HepG2 (cell line): ENCODE data around the gene PHF13. TPM values are rescaled to one million over a fixed set of nuclear protein-coding genes. Genes with fewer than 3 reads are reported as not detected.

Source experiments
- ATF1 ChIP-seq: IDR thresholded peaks from 2 replicates; pipeline ENCODE4 v1.6.1; 2016; ENCODE audit warnings: mild to moderate bottlenecking, control low read depth
- ATM ChIP-seq: fragments of 450-650 bp; IDR thresholded peaks from 2 replicates; pipeline ENCODE4 v1.7.1; 2017; ENCODE audit warnings: mild to moderate bottlenecking, borderline replicate concordance
- FOXO1 ChIP-seq: sonication (generic); formaldehyde crosslinking; IDR thresholded peaks from 2 replicates; pipeline ENCODE4 v1.4.0; 2020; ENCODE audit warnings: missing genetic modification reagents
- MAFK ChIP-seq, 2 experiments: IDR thresholded peaks in 1 of 2; conservative IDR thresholded peaks in 1 of 2; 2 replicates each; pipeline ENCODE4 v1.6.1; 2011; ENCODE audit warnings: improper control_type of control experiment in 2 of 2, low read length in 2 of 2
- MTF1 ChIP-seq: sonication (generic); formaldehyde crosslinking; IDR thresholded peaks from 2 replicates; pipeline ENCODE4 v1.5.0; 2020; ENCODE audit warnings: missing genetic modification reagents
- MZF1 ChIP-seq: sonication (generic); formaldehyde crosslinking; IDR thresholded peaks from 2 replicates; pipeline ENCODE4 v1.8.1; 2023; ENCODE audit warnings: mild to moderate bottlenecking, missing genetic modification reagents, borderline replicate concordance
- NFYC ChIP-seq: IDR thresholded peaks from 2 replicates; pipeline ENCODE4 v1.6.1; 2016; ENCODE audit warnings: missing genetic modification reagents, missing compliant biosample characterization
- SMARCE1 ChIP-seq: fragments of 450-650 bp; IDR thresholded peaks from 2 replicates; pipeline ENCODE4 v1.6.1; 2017; ENCODE audit warnings: borderline replicate concordance
- SP4 ChIP-seq: sonication (generic); formaldehyde crosslinking; IDR thresholded peaks from 2 replicates; pipeline ENCODE4 v1.8.1; 2023; ENCODE audit warnings: mild to moderate bottlenecking, missing genetic modification reagents
- THAP7 ChIP-seq: sonication (generic); formaldehyde crosslinking; IDR thresholded peaks from 2 replicates; pipeline ENCODE4 v1.8.1; 2023; ENCODE audit warnings: mild to moderate bottlenecking, missing genetic modification reagents
- ZNF143 ChIP-seq: sonication (generic); formaldehyde crosslinking; IDR thresholded peaks from 2 replicates; pipeline ENCODE4 v1.4.0; 2020; ENCODE audit warnings: missing genetic modification reagents
- ZNF230 ChIP-seq: sonication (generic); formaldehyde crosslinking; IDR thresholded peaks from 2 replicates; pipeline ENCODE4 v1.4.0; 2020; ENCODE audit warnings: mild to moderate bottlenecking, missing genetic modification reagents
- ZNF44 ChIP-seq: sonication (generic); formaldehyde crosslinking; IDR thresholded peaks from 2 replicates; pipeline ENCODE4 v1.5.1; 2020; ENCODE audit warnings: mild to moderate bottlenecking, missing genetic modification reagents
- ZNF563 ChIP-seq: sonication (generic); formaldehyde crosslinking; IDR thresholded peaks from 2 replicates; pipeline ENCODE4 v1.8.0; 2022; ENCODE audit warnings: mild to moderate bottlenecking, moderate library complexity, missing genetic modification reagents
- ZNF572 ChIP-seq: sonication (generic); formaldehyde crosslinking; IDR thresholded peaks from 2 replicates; pipeline ENCODE4 v1.5.1; 2020; ENCODE audit warnings: mild to moderate bottlenecking, missing genetic modification reagents
- ZNF644 ChIP-seq: IDR thresholded peaks from 2 replicates; pipeline ENCODE4 v1.6.1; 2016; ENCODE audit warnings: low read depth
- ZNF7 ChIP-seq: IDR thresholded peaks from 2 replicates; pipeline ENCODE4 v1.6.1; 2016; ENCODE audit warnings: missing biosample characterization, missing genetic modification reagents
- ZSCAN25 ChIP-seq: sonication (generic); formaldehyde crosslinking; IDR thresholded peaks from 2 replicates; pipeline ENCODE4 v1.8.0; 2022; ENCODE audit warnings: mild to moderate bottlenecking, missing genetic modification reagents
- polyA plus RNA-seq, 8 experiments: library from polyadenylated mRNA; depleted of rRNA in 3 of 8; stranded (reverse) in 7 of 8; unstranded in 1 of 8; fragments of >200 nt; fragmentation: Illumina TruSeq in 4 of 8; extraction: Trizol in 4 of 8; gene quantifications; 2 replicates each; pipeline versions ENCODE4 v1.2.1 to v1.2.3, GENCODE V29; 2011 to 2016; ENCODE audit warnings: low read depth in 4 of 8, missing spikeins in 1 of 8, mixed read lengths in 1 of 8; ENCODE audit not compliant: insufficient read depth in 1 of 8
- total RNA-seq, 5 experiments: library from RNA; depleted of rRNA; stranded (reverse); fragments of >200 nt; fragmentation: Illumina TruSeq; extraction: Trizol; gene quantifications; 2 replicates each; pipeline ENCODE4 v1.2.3, GENCODE V29; 2016; ENCODE audit warnings: low read depth in 1 of 5
- TF ChIP-seq, protein P1 (sequence below): sonication (generic); formaldehyde crosslinking; IDR thresholded peaks from 2 replicates; pipeline ENCODE4 v1.5.1; 2020; ENCODE audit warnings: mild to moderate bottlenecking, missing genetic modification reagents, moderate library complexity
- TF ChIP-seq, protein P2 (sequence below): sonication (generic); formaldehyde crosslinking; IDR thresholded peaks from 2 replicates; pipeline ENCODE4 v1.4.0; 2020; ENCODE audit warnings: mild to moderate bottlenecking, low read depth, missing genetic modification reagents
- TF ChIP-seq, protein P3 (sequence below), 2 experiments: sonication (generic) in 1 of 2; formaldehyde crosslinking in 1 of 2; IDR thresholded peaks; 2 replicates each; pipeline versions ENCODE4 v1.5.1 to v1.6.1; 2011 to 2020; ENCODE audit warnings: borderline replicate concordance in 1 of 2, low read depth in 1 of 2, low read length in 1 of 2, mild to moderate bottlenecking in 1 of 2, missing genetic modification reagents in 1 of 2, moderate library complexity in 1 of 2

The PHF13 gene
- total and polyA plus RNA-seq, 2 of the 13 experiments (the other 11 are each of a cell fraction or from before 2014, with no cell fraction given): 4.7 to 7.4 TPM

- TF ChIP-seq, protein P1, sequence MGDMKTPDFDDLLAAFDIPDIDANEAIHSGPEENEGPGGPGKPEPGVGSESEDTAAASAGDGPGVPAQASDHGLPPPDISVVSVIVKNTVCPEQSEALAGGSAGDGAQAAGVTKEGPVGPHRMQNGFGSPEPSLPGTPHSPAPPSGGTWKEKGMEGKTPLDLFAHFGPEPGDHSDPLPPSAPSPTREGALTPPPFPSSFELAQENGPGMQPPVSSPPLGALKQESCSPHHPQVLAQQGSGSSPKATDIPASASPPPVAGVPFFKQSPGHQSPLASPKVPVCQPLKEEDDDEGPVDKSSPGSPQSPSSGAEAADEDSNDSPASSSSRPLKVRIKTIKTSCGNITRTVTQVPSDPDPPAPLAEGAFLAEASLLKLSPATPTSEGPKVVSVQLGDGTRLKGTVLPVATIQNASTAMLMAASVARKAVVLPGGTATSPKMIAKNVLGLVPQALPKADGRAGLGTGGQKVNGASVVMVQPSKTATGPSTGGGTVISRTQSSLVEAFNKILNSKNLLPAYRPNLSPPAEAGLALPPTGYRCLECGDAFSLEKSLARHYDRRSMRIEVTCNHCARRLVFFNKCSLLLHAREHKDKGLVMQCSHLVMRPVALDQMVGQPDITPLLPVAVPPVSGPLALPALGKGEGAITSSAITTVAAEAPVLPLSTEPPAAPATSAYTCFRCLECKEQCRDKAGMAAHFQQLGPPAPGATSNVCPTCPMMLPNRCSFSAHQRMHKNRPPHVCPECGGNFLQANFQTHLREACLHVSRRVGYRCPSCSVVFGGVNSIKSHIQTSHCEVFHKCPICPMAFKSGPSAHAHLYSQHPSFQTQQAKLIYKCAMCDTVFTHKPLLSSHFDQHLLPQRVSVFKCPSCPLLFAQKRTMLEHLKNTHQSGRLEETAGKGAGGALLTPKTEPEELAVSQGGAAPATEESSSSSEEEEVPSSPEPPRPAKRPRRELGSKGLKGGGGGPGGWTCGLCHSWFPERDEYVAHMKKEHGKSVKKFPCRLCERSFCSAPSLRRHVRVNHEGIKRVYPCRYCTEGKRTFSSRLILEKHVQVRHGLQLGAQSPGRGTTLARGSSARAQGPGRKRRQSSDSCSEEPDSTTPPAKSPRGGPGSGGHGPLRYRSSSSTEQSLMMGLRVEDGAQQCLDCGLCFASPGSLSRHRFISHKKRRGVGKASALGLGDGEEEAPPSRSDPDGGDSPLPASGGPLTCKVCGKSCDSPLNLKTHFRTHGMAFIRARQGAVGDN: peak; percentile 39
- TF ChIP-seq ZNF7 (no peak), ZNF572 (CRISPR knock-in tag) (no peak), MAFK (conservative IDR thresholded peaks at IDR 0.05 in 1 of 2, IDR thresholded peaks at IDR 0.05 in 1 of 2; ENCODE audit: low read length in 2 of 2) (no peak), ZNF644 (CRISPR knock-in tag) (no peak), NFYC (CRISPR knock-in tag) (no peak), MTF1 (no peak), SP4 (CRISPR knock-in tag) (no peak), MZF1 (no peak), FOXO1 (CRISPR knock-in tag) (no peak), ATF1 (0 out of 2 replicates have a peak, but pooled peaks have one; percentile 39), ZNF563 (CRISPR knock-in tag) (no peak), ZNF143 (CRISPR knock-in tag) (no peak), SMARCE1 (no peak), THAP7 (CRISPR knock-in tag) (0 out of 2 replicates have a peak, but pooled peaks have one; percentile 51), ZSCAN25 (CRISPR knock-in tag) (0 out of 2 replicates have a peak, but pooled peaks have one; percentile 40), ATM (no peak), ZNF44 (CRISPR knock-in tag) (no peak), ZNF230 (0 out of 2 replicates have a peak, but pooled peaks have one; percentile 19)
- TF ChIP-seq, protein P2, sequence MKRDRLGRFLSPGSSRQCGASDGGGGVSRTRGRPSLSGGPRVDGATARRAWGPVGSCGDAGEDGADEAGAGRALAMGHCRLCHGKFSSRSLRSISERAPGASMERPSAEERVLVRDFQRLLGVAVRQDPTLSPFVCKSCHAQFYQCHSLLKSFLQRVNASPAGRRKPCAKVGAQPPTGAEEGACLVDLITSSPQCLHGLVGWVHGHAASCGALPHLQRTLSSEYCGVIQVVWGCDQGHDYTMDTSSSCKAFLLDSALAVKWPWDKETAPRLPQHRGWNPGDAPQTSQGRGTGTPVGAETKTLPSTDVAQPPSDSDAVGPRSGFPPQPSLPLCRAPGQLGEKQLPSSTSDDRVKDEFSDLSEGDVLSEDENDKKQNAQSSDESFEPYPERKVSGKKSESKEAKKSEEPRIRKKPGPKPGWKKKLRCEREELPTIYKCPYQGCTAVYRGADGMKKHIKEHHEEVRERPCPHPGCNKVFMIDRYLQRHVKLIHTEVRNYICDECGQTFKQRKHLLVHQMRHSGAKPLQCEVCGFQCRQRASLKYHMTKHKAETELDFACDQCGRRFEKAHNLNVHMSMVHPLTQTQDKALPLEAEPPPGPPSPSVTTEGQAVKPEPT (CRISPR knock-in tag): peak; percentile 22; the same call in 1 of the 2 replicates
- TF ChIP-seq, protein P3, sequence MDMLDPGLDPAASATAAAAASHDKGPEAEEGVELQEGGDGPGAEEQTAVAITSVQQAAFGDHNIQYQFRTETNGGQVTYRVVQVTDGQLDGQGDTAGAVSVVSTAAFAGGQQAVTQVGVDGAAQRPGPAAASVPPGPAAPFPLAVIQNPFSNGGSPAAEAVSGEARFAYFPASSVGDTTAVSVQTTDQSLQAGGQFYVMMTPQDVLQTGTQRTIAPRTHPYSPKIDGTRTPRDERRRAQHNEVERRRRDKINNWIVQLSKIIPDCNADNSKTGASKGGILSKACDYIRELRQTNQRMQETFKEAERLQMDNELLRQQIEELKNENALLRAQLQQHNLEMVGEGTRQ (IDR thresholded peaks at IDR 0.05; ENCODE audit: low read depth, low read length): no peak
- TF ChIP-seq, protein P3 (CRISPR knock-in tag; IDR thresholded peaks at IDR 0.05; ENCODE audit: borderline replicate concordance): no peak
Observed at GRCh38 chr1:6581561-6582305, 31.8 kb upstream of the PHF13 start (continued).
